Loucy (cell line): Measurements from ENCODE around the gene TTLL7.

Source experiments
- CTCF ChIP-seq: fragments of 200-600 bp; sonication (generic); conservative IDR thresholded peaks from 2 replicates; pipeline ENCODE4 v1.5.1; 2014; ENCODE audit warnings: mild to moderate bottlenecking, antibody characterized with exemption, low read length
- EZH2phosphoT487 ChIP-seq: fragments of 200-600 bp; IDR thresholded peaks from 2 replicates; pipeline ENCODE4 v1.6.1; 2018; ENCODE audit warnings: antibody characterized with exemption, mild to moderate bottlenecking, moderate library complexity, borderline replicate concordance

DNA sequence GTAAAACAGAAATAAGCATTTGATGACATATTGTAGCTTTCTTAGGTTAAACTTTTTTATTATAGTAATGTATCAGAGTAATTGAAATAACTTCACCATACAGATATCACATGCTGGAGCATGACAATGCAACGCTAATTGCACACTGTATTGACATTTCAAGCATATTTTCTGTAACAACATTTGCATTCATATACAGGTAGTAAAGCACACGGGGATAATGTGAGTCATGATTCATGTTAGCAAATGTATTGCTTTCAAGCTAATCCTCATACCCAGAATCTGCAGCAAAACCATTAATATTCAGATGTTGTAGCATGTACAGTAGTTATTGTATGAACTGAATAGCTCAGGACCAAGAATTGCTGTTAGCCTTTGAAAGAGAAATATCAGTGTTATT is 133.9 kb downstream of the TTLL7 start:
- no peak for TF ChIP-seq CTCF
- TF ChIP-seq EZH2phosphoT487 = no peak
